Subcutaneous adipose tissue (tissue), 4 donors: ENCODE data around the gene KLK6. TPM values are rescaled to one million over a fixed set of nuclear protein-coding genes. Genes with fewer than 3 reads are reported as not detected.

ENCODE experiments used
- total RNA-seq, 4 donors: library from RNA; depleted of rRNA; stranded (reverse); fragments of >200 nt; gene quantifications; one replicate each; pipeline ENCODE4 v1.1.0, GENCODE V29; 2016
- TF ChIP-seq, protein P1 (sequence below): fragments of 450-650 bp; IDR thresholded peaks from one replicate; pipeline ENCODE4 v1.5.1; 2016; ENCODE audit warnings: low read depth, mild to moderate bottlenecking, control low read depth, antibody characterized with exemption, moderate library complexity

Gene KLK6
- total RNA-seq, 4 donors from 2014 or later: not detected

DNA sequence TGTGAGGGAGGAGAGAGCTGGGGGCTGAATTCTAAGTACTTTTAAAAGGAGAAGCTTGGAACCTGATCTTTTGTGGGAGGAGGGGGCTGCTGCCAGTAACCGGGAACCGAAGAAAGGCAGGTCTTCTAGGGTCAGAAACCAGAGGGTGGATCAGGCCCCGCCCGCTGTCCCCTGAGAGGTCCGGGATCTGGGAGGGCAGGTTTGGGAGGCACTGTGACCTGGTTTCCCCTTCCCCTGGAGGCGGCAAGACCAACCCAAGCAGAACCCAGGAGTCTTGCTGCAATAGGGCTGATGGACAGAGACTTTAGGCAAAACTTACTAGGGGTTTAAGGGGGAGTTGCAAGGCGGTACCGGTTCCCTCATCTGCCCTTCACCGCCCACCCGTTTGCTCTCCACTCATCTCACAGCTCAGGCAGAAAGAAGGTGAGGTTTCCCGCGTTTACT is 32.7 kb upstream of the KLK6 start:
- TF ChIP-seq, protein P1, sequence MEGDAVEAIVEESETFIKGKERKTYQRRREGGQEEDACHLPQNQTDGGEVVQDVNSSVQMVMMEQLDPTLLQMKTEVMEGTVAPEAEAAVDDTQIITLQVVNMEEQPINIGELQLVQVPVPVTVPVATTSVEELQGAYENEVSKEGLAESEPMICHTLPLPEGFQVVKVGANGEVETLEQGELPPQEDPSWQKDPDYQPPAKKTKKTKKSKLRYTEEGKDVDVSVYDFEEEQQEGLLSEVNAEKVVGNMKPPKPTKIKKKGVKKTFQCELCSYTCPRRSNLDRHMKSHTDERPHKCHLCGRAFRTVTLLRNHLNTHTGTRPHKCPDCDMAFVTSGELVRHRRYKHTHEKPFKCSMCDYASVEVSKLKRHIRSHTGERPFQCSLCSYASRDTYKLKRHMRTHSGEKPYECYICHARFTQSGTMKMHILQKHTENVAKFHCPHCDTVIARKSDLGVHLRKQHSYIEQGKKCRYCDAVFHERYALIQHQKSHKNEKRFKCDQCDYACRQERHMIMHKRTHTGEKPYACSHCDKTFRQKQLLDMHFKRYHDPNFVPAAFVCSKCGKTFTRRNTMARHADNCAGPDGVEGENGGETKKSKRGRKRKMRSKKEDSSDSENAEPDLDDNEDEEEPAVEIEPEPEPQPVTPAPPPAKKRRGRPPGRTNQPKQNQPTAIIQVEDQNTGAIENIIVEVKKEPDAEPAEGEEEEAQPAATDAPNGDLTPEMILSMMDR: no peak

DNA sequence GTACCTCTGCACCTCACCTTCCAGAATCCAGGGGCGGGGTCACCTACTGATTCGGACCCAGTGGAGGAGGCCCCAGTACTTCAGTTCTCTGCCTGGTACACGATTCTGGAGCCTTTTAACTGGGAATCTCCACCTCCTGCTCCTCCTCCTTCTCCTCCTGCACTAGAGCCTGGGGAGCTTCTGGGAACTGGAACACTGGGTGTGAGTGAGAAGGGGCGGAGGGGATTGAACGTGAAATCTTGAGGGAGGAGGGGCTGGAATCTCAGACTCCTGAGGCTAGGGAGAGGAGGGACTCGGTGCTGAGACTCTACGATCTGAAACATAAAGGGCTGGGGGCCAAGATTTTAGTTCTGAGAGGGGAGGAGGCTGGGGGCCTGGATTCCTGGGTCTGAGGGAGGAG is 32.1 kb upstream of the KLK6 start, which contains the start of gene KLK8:
Gene KLK8 (minus strand): TSS at position 90 of the 400 bp plus-strand sequence. CDS start 437 bp downstream, outside the sequence.
- TF ChIP-seq, protein P1: no peak

DNA sequence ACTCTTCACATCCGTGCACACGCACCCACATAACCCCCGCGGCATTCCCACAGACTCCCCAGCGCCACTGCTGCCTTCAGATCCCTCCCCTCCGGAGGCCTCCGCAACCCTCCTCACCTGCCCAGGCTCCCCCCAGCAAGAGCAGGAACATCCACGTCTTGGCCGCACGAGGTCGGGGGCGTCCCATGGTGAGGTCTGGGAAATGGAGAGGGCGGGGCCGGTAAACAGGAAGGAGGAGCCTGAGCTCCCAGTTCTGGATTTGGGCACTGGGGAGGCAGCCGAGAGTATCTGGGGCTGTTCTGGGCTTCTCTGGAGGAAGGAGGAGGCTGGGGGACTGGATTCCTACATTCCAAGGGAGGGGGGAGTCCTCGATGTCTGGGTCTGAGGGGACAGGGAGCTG is 31.6 kb upstream of the KLK6 start:
- TF ChIP-seq, protein P1: no peak

DNA sequence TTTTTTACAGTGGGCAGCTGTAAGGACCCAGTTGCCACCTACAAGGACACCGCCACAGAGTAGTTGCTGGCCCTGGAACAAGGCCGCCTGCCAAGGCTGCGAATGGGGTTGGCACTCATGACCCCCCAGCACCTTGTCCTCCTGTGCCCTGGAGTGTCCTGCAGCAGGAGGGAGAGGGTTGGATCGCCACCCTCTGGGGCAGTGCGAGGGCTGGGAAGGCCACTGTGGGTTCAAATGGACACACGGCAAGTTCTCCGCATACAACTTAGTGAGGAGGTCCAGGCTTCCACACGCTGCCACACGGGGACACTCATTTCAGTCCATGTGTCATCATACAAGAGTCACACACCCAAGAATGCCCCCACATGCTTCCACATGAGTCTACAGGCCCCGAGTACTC is 31.0 kb upstream of the KLK6 start:
- TF ChIP-seq, protein P1: no peak

DNA sequence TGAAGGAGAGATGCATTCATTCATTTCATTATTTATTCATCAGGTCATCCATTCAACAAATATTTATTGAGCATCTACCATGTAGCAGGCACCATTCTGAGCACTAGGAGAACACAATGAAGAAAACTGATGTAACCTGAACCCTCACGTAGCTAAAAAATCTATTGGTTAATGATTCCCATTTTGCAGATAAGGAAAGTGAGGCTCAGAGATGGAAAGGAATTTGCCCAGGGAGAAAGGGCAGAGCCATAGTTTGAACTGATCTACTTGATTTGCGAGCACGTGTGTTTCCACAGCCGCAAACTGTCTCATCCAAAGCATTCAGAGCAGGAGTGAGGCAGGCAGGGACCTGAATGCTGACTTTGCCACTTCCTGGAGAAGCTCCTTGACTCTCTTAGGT is 29.3 kb upstream of the KLK6 start:
- TF ChIP-seq, protein P1: no peak

DNA sequence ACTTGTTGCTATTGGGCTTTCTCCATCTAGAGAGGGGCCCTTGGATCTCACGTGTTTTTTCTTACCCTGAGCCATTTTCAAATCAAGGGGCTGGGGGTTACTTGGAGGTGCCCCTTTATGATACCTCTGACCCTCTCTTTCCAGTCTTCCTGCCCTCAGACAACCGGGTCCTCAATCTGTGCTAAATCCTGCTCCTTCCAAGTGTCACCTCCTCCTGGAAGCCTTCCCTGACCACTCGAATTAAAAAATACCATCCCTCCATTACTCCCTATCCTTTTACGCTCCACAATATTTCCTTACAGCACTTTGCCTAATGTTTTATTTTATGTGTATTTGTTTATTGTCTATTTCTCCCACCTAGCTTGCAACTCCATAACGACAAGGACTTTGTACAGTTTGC is 28.7 kb upstream of the KLK6 start:
- TF ChIP-seq, protein P1: no peak

DNA sequence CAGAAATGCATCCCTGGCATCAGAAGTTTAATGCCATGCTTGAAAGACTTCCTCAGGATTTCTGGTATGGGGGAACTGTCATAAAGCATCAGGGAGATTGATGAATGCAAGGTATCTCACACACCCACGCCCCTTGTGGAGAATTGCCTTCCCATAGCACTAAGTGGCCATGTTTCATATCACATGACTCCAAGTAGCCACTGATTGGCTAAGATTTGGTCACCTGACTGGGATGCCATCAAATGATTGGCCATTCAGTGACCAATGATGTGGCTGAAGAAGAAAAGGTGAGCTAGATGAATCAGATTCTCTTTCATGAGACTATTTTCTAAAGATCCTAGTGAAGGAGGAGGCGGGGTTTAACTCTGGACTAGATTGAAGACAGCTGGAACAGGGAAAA is 24.7 kb upstream of the KLK6 start:
- TF ChIP-seq, protein P1: no peak
